Lower leg skin (tissue), 3 donors: ENCODE measurements around the gene MCTP2.

Experiments
- CTCF ChIP-seq, 3 donors: fragments of 450-650 bp; IDR thresholded peaks; one replicate each; pipeline ENCODE4 v1.5.1; 2016; ENCODE audit warnings: antibody characterized with exemption in 3 of 3, mild to moderate bottlenecking in 3 of 3, moderate library complexity in 2 of 3
- POLR2A ChIP-seq, 2 donors: fragments of 450-650 bp; IDR thresholded peaks; one replicate each; pipeline ENCODE4 v1.6.1; 2016 to 2017; ENCODE audit warnings: antibody characterized with exemption in 2 of 2, mild to moderate bottlenecking in 1 of 2, moderate library complexity in 1 of 2

GRCh38 chr15:94509259-94509658, 277.9 kb downstream of the MCTP2 start:
- no peak for TF ChIP-seq CTCF (IDR thresholded peaks at IDR 0.05)
- no peak for TF ChIP-seq POLR2A (IDR thresholded peaks at IDR 0.05)
